ENCODE data around the gene HNRNPA1L2.
"Not testable (repeated sequence)": the region's sequence is repeated elsewhere in the genome, so short reads cannot be mapped to it uniquely, and the experiment has no call there.

DNA sequence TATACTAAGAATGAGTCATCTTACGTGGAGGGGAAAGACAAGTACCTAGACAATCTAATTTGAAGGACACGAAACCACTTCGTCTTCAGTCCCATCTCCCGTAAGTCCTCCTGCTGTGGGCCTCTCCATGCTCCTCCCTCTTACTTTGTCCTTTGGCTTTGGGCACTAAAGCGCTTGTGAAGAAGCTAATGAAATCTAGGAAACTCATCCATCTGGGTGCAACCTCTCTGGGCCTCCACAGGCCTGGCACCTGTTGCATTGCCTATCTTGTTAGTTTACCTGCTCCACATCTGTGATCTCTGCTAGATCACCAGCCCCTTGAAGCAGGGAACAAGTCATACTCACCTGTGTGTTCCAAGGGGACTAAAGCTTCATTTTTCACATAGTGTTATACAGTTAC lies 32.1 kb upstream of the HNRNPA1L2 start:
- not testable (repeated sequence) for TF ChIP-seq EZH2phosphoT487 (IDR thresholded peaks at IDR 0.05; ENCODE audit: borderline replicate concordance, low read length)
- TF ChIP-seq, protein P1, sequence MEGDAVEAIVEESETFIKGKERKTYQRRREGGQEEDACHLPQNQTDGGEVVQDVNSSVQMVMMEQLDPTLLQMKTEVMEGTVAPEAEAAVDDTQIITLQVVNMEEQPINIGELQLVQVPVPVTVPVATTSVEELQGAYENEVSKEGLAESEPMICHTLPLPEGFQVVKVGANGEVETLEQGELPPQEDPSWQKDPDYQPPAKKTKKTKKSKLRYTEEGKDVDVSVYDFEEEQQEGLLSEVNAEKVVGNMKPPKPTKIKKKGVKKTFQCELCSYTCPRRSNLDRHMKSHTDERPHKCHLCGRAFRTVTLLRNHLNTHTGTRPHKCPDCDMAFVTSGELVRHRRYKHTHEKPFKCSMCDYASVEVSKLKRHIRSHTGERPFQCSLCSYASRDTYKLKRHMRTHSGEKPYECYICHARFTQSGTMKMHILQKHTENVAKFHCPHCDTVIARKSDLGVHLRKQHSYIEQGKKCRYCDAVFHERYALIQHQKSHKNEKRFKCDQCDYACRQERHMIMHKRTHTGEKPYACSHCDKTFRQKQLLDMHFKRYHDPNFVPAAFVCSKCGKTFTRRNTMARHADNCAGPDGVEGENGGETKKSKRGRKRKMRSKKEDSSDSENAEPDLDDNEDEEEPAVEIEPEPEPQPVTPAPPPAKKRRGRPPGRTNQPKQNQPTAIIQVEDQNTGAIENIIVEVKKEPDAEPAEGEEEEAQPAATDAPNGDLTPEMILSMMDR (IDR thresholded peaks at IDR 0.05; ENCODE audit: low read depth, low read length, poor library complexity, severe bottlenecking) = not testable (repeated sequence)
